ENCODE data around the gene PIGQ. TPM values are rescaled to one million over a fixed set of nuclear protein-coding genes. Genes with fewer than 3 reads are reported as not detected.

Gene PIGQ
- total and polyA plus RNA-seq, 2 of the 4 experiments (the other 2 are of a cell fraction) = 5.9 to 36.8 TPM

GRCh38 chr16:563072-563644 is 6.6 kb upstream of the PIGQ start:
- Histone ChIP-seq H3K56ac (ENCODE audit: extremely low read depth, insufficient read depth, low read length) (no peak overlapping the region), H3K9me1 (ENCODE audit: insufficient read depth, low read length) (peaks cover 4% of the 10 kb centered on the region), H2AFZ (replicated peaks; ENCODE audit: low read length, poor library complexity) (no peak overlapping the region), H2BK5ac (ENCODE audit: low read depth, low read length, poor library complexity, severe bottlenecking) (no peak overlapping the region), H3K14ac (replicated peaks; ENCODE audit: low read depth, low read length) (no peak overlapping the region), H2BK120ac (ENCODE audit: low read depth, low read length) (no peak overlapping the region), H3K9me3 (ENCODE audit: control insufficient read depth, insufficient read depth, low read length) (no peaks in the 10 kb centered on the region), H3K4ac (ENCODE audit: low read depth, low read length) (no peak overlapping the region), H4K8ac (ENCODE audit: low read depth in 2 of 2, low read length in 2 of 2) (no peak overlapping the region), H4K20me1 (ENCODE audit: insufficient read depth, low read length) (peaks cover 5% of the 10 kb centered on the region; the same call in 1 of the 2 replicates), H3K9ac (ENCODE audit: low read depth, low read length) (no peak overlapping the region), H3K4me1 (ENCODE audit: control insufficient read depth, insufficient read depth, low read length) (peaks cover 13% of the 10 kb centered on the region), H2AK9ac (replicated peaks; ENCODE audit: low read depth, low read length, poor library complexity) (no peak overlapping the region), H2BK20ac (ENCODE audit: low read depth, low read length) (no peak overlapping the region), H3K4me2 (ENCODE audit: low read depth, low read length) (no peak overlapping the region), H2AK5ac (ENCODE audit: low read depth, low read length) (no peak overlapping the region), H3K27me3 (ENCODE audit: control insufficient read depth, insufficient read depth, low read length) (peaks cover 42% of the 10 kb centered on the region), H3K23ac (ENCODE audit: low read depth, low read length) (no peak overlapping the region), H4K91ac (ENCODE audit: insufficient read depth, low read depth, low read length) (no peak overlapping the region), H2BK15ac (ENCODE audit: low read depth, low read length) (no peak overlapping the region), H3K79me1 (ENCODE audit: low read depth in 1 of 2, low read length in 2 of 2) (no peaks in the 10 kb centered on the region), H3K27ac (ENCODE audit: insufficient read depth, low read length) (no peak overlapping the region), H3K4me3 (ENCODE audit: insufficient read depth, low read depth, low read length) (no peak overlapping the region), H4K5ac (ENCODE audit: low read depth, low read length) (no peak overlapping the region), H3K18ac (ENCODE audit: low read depth, low read length) (no peak overlapping the region), H3K36me3 (ENCODE audit: control insufficient read depth, insufficient read depth, low read length) (no peaks in the 10 kb centered on the region)
- BruUV-seq (replicated peaks) = no TSS peak
- intact Hi-C loops (cut with micrococcal nuclease) (no loop called here), dilution Hi-C loops (cut with HindIII; ENCODE audit: low sequenced_read_pairs, unreplicated experiment) (no loop called here), in situ Hi-C loops (cut with MboI; ENCODE audit: low sequenced_read_pairs) (no loop called here)
- ATAC-seq (ENCODE audit: low read depth) (no peak), DNase-seq (no peak)
- ChIA-PET CTCF (no interaction called here), POLR2A (ENCODE audit: unreplicated experiment) (no interaction called here)
- WGBS, 2 experiments (ENCODE audit: extremely low coverage in 2 of 2, insufficient read length in 1 of 2) = 94% methylated on average over 9 of the region's 30 CpGs; no CpG with 5 or more reads in 1 of the 2 experiments
- TF ChIP-seq, protein P1, sequence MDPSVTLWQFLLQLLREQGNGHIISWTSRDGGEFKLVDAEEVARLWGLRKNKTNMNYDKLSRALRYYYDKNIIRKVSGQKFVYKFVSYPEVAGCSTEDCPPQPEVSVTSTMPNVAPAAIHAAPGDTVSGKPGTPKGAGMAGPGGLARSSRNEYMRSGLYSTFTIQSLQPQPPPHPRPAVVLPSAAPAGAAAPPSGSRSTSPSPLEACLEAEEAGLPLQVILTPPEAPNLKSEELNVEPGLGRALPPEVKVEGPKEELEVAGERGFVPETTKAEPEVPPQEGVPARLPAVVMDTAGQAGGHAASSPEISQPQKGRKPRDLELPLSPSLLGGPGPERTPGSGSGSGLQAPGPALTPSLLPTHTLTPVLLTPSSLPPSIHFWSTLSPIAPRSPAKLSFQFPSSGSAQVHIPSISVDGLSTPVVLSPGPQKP (IDR thresholded peaks at IDR 0.05; ENCODE audit: borderline replicate concordance, low read depth, low read length) = no peak
- TF ChIP-seq RCOR1 (IDR thresholded peaks at IDR 0.05; ENCODE audit: insufficient replicate concordance, low read length) (no peak), SMC3 (IDR thresholded peaks at IDR 0.05; ENCODE audit: low read depth, low read length) (no peak), CEBPB (IDR thresholded peaks at IDR 0.05; ENCODE audit: low read depth, low read length) (no peak)

All from IMR-90 (cell line).